Kidney tubule cell (primary cell): ENCODE data around the gene TIGD7.

Experiments used
- DNase-seq: peaks from one replicate; pipeline ENCODE4 v3.0.0-alpha.2; 2018; ENCODE audit warnings: low spot score

Gene TIGD7, protein sequence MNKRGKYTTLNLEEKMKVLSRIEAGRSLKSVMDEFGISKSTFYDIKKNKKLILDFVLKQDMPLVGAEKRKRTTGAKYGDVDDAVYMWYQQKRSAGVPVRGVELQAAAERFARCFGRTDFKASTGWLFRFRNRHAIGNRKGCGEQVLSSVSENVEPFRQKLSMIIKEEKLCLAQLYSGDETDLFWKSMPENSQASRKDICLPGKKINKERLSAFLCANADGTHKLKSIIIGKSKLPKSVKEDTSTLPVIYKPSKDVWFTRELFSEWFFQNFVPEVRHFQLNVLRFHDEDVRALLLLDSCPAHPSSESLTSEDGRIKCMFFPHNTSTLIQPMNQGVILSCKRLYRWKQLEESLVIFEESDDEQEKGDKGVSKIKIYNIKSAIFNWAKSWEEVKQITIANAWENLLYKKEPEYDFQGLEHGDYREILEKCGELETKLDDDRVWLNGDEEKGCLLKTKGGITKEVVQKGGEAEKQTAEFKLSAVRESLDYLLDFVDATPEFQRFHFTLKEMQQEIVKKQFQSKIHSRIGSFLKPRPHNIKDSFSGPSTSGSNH

DNA sequence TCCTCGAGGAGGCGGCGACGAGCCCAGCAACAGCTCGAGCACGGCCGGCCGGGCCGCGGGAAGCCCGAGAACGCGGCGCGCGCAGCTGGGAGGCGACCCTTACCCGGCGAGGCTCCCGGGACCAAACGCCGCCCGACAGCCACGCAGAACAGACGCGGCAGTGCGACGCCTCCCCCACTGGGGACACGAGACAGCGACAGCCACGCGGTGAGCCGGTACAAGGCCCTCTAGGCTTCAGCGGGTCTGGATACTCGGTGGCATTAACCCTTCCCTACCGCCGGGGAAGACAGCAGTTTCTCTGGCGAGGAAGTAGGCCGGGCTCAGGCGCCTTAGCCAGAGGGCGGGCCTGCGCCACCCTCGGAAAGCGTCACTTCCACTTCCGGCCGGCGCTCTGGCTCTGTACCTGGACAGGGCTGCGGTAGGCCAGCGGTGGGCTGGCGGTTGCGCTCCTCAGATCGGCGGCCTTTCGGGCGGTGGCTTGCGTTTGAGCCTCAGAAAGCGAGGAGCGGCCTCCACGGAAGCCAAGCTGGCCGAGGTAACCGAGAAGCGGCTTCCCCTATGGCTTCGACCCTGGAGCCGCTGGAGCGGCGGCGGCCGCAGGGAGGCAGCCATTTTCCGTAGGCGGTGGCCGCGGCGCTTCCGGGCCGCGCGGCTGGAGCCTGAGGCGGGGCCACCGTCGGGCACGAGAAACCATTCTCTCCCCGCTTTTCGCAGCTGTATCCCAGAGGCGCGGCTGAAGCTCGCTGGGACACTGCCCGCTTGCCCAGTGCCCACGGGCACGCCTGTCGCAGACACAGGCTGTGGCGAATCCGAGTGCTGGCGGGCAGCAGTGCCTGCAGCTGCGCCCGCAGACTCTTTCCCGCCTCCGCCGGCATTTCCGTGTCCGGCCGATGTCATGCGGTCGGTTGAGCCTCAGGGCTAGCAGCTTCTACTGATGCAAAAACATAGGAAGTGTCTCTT lies at the start of gene TIGD7, which contains the start of gene ZNF75A:
TSS of gene TIGD7 (minus strand) at position 322 of the 960 bp plus-strand sequence. CDS start 4,816 bp downstream, outside the sequence.
TSS of gene ZNF75A (plus strand) at position 389 of the 960 bp plus-strand sequence. CDS start 2,932 bp downstream, outside the sequence.
- DNase-seq: peak; percentile 90

DNA sequence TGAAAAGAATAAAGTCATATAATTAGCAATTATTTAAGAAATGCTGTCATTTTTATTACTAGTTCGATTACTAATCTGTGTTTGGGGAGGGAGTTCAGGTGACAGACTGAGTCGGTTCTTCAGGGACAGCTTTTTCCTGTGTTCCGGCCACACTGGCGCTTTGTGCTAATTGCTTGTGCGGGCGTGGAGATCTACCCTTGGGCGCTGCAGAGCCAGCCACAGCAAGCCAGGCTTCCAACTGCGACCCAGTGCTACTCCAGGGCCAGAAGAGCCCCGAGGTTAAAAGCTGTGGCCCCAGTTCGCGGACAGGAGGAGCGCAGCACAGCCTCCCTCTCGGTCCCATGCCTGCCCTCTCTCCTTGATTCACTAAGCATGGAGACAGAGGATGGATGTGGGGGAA lies 43.9 kb upstream of the TIGD7 start:
- DNase-seq: no peak

DNA sequence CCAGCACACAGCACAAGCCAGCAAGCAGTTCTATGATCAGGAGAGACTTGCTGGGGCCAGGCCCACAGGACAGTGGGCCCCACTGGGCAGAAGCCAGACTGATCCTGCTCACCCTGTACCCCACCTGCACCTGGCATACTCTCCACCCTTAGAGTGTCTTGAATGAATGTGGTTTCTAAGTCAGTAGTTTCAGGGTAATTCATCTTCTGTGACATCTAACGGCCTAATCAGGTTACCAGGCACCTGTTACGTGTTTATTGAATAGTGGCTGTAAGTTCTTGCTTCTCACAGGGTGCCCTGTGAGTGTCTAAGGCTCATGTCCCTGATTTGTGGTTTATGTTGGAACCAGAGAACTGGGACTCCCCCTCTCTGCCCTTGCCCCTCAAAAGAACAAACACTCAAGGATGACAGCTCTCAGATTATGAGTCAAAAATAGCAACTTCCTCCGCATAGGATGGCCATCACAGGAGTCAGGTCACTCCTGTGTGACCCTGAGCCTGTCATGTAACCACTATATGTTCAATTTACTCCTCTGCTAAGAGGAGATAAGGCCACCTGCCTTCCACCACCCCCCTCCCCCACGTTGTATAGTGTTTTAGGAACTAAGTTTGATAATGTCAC lies 43.4 kb upstream of the TIGD7 start:
- DNase-seq: no peak

DNA sequence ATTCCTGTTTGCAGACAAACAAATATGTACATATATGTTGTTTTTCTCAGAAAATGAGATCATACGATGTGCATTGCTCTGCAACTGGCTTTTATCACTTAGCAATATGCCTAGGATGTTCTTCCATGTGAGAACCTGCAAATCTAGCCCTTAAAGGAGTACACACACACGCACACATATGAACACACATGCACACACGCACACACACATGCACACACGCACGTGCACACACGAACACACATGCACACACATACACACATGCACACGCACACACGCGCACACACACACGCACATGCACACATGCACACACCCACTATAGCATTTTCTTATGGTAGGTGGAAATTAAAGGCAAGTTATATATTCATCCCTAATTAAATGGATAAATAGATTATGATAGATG lies 42.4 kb upstream of the TIGD7 start:
- no peak for DNase-seq

DNA sequence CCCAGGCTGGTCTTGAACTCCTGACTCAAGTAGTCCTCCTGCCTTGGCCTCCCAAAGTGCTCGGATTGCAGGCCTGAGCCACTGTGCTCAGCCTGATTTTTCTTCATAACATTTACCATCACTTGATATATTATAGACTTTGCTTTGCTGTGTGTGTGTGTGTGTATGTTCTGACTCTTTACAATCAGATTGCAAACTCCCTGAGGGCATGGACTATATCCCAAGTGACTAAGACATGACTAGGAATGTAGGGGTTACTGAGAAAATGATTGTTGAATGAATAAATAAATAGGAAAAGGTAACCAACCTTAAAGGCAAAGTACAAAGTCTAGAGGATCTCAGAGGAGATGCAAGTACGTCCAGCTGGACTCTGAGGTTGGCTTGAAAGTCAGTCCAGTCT lies 40.8 kb upstream of the TIGD7 start:
- no peak for DNase-seq

DNA sequence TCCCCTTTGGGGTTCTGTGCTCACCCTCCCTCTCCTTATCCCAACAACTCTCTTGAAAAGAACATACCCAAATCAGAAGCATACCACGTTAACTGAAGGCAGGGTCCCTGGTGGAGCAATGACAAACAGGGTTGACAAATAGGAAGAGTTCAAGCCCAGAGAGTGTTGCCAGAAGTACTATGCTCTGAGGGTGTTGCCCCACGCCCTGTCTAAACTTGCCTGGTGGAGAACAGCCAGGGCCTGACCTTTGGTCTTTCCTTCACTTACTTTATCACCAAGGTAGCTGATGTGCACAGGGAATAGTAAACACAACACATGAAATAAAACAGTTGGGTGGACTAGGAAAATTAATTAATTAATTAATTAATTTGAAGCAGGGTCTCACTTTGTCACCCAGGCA lies 23.4 kb upstream of the TIGD7 start:
- DNase-seq: no peak

DNA sequence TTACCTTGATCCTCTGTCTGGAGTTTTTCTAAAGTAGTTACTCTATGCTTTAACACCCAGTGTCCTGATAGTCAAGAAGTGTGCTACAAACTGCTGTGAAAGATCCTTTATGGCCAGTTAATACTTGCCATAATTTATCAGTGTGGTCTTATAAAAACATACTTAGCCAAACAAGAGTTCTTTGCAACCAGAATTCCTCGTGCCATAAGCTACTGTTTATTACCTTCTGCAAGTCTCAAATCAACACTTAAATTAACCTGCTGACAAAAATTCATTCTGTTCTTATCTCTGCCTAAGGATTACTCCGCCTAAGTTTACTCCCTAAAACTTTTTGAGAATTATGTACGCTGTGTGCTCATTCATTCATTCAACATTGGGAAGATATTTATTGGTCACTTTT lies 22.9 kb upstream of the TIGD7 start:
- no peak for DNase-seq

DNA sequence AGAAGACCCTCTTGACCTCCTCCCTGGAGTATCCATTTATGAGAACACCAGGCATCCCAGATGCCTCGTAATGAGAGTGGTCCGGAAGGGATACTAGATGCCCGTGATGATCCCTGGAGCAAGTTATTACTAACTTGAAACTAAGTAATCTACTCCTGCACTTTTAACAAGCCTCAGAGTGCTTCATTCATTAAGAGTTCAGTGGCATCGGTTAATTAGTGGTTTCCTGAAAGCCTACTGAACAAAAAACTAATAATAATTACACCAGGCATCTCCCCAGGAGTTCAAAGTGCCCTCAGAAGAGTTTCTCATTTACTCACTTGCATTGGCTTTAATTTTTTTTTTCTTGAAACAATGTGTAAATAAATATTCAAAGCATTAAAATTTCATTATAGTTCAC lies 22.3 kb upstream of the TIGD7 start:
- no peak for DNase-seq

DNA sequence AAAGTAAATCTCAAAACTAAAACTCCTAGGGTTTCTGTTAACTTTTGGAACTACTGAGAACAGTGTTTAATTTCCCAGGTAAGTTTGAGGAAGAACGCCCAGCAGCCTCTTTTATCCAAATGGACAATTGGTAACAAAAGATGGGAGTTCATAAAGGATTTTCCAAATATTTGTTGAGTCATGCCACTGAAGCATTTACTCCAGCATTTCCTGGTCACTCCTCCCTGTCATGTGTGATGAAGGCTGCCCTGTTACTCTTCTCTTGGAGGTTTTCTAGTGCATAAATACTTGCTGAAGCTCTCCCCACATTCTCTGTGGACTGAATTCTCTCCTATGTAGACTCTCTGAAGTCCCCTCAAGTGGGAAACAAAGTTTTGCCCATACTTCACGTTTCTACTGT lies 16.6 kb upstream of the TIGD7 start:
- DNase-seq: peak; percentile 10

DNA sequence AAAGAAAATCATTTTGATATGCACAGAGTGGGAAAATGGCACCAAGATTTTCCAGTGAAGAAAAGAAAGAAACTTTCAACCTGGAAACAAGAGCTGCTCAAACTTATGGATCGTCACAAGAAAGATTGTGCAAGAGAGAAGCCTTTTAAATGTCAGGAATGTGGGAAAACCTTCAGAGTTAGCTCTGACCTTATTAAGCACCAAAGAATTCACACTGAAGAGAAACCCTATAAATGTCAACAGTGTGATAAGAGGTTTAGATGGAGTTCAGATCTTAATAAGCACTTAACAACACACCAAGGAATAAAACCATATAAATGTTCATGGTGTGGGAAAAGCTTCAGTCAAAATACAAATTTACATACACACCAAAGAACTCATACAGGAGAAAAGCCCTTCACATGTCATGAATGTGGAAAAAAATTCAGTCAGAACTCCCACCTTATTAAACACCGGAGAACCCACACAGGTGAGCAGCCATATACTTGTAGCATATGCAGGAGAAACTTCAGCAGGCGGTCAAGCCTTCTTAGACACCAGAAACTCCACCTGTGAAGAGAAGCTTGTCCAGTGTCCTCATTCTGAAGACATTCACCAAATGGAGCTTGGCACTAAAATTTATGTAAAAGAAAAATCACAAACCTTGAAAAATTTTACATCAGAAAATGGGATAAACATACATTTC lies 12.2 kb upstream of the TIGD7 start:
- DNase-seq: peak; percentile 4

DNA sequence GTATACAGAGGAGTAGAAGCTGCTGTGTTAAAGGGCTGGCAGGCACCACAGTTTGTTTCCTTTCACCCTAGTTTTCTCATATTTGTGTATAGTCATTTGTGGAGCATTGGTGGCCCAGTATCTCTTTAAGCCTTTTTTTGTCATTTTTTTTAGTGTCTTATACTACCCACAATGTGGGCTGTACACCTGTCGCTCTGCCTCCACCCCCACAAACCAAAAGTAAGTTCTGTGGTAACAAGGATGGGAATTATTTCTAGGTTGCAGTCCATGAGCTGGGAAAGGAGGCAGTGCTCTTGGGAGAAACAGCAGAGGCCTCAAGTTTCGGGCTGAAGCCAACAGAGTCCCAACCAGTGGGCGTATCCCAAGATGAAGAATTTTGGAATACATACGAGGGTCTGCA lies 6.3 kb upstream of the TIGD7 start:
- no peak for DNase-seq

DNA sequence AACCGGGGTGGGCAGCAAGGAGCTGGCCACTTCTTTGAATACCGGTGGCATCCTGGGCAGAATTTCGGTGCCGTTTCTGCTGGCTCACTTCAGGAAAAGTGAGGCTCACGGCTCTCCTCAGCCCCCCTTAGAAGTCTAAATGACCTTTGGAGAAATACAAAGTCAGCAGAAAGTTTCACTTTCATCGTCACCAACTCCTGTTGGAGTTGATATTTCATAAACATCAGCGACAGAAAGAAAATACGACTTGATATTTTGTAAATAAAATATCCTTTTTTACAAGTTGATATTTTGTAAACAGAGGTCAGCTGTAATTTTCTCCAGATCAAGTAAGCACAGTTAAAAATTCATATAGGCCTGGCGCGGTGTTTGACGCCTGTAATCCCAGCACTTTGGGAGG lies 848 bp upstream of the TIGD7 start:
- DNase-seq: no peak

DNA sequence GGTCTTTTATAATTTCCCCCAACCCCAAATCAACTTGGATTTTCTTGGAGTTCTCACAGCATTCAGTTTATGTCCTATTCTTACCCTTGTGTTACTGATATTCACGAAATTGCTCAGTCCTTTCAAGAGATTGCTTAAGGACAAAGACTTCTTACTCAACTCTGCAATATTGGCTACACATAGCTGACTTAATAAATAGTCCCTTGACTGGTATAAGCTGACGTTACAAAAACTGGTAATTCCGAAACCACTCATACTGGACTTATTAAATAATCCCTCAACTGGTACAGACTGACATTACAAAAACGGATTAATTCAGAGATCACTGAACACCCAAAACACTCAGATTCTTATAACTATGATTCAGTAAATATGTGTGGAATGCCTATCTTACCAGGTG lies 860 bp downstream of the TIGD7 start:
- DNase-seq: no peak

DNA sequence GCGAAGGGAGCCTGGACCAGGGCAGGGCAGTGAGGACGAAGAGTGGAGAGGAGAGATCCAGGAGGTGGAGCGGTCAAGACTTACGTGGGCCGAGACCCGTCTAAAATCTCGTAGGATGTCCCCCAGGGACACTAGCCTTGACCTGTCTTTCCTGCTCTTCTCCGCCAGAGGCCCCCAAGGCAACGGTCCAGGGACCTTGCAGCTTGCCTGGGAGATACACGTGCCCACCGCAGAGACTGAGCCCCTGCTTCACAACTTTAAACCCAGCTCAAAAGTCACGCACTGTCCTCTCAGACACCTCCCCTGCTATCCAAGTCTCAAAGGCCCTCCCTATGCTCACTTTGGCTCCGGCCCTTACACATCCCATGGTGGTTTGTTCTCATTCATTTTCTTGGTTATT lies 9.4 kb downstream of the TIGD7 start:
- no peak for DNase-seq

DNA sequence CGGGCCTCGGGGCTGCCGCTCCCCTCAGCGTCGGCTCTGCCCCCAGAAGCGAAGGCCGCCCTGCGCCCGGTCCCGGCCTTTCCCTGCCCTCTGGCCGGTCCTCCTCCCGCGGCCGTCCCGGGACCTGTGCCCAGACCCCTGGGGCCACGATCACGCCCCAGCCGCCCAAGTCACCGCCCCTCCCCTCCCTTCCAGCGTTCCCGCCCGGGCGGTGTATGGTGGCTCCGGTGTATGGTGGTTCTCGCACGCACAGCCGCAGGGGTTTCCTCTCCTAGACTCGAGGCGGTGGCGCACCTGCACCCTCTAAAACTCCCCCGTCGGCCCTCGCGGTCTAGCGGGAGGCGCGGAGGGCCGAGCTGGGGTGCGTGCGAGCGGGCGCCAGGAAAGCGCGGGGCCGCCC lies 10.0 kb downstream of the TIGD7 start:
- no peak for DNase-seq

DNA sequence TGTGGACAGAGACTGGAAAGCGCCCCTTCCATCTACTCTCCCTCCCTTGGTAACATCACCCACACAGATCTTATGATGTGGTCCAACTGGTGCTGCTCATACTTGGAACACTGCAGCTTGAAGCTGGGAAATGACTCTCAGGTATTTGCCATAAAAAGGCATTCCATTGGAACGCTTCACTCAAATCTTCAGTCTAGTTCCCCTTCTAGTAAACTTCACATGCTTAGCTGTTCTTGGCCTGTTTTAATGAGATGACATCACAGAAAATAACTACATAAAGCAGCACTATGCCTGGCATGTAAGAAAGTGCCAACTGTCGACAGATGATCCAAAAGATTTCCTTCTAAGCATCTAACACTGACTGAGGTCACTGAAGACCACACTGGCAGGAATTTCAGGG lies 12.6 kb downstream of the TIGD7 start:
- DNase-seq: peak; percentile 47

DNA sequence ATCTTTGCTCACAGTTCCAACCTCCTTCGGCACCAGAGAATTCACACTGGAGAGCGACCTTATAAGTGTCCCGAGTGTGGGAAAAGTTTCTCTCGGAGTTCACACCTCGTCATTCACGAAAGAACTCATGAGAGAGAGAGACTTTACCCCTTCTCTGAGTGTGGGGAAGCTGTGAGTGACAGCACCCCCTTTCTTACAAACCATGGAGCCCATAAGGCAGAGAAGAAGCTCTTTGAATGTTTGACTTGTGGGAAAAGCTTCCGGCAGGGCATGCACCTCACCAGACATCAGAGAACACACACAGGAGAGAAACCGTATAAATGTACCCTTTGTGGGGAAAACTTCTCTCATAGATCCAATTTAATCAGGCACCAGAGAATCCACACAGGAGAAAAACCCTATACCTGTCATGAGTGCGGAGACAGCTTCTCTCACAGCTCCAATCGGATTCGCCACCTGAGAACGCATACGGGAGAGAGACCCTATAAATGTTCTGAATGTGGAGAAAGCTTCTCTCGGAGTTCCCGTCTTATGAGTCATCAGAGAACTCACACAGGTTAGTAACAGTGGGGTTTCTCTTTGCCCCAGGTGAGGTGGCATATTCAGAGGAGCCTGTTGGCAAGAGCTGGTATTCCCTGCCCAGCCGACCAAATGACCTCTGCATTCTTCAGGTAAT lies 15.1 kb downstream of the TIGD7 start:
- no peak for DNase-seq

DNA sequence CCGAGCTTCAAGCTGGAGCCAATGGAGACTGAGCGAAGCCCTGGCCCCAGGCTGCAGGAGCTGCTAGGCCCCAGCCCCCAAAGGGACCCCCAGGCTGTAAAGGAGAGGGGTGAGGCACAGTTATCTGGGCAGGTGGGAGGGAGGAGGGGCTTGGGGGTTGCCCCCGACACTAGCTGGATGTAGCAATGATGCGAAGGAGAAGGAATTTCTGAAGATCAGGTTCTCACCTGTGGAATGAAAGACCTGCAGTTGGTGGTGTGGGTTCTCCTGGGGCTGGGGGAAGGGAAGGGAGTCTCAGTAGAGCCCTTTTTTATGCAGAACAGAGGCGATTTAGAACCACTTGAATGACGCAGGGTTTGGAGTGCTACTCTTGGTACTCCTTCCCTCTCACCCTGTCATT lies 20.1 kb downstream of the TIGD7 start:
- DNase-seq: no peak

DNA sequence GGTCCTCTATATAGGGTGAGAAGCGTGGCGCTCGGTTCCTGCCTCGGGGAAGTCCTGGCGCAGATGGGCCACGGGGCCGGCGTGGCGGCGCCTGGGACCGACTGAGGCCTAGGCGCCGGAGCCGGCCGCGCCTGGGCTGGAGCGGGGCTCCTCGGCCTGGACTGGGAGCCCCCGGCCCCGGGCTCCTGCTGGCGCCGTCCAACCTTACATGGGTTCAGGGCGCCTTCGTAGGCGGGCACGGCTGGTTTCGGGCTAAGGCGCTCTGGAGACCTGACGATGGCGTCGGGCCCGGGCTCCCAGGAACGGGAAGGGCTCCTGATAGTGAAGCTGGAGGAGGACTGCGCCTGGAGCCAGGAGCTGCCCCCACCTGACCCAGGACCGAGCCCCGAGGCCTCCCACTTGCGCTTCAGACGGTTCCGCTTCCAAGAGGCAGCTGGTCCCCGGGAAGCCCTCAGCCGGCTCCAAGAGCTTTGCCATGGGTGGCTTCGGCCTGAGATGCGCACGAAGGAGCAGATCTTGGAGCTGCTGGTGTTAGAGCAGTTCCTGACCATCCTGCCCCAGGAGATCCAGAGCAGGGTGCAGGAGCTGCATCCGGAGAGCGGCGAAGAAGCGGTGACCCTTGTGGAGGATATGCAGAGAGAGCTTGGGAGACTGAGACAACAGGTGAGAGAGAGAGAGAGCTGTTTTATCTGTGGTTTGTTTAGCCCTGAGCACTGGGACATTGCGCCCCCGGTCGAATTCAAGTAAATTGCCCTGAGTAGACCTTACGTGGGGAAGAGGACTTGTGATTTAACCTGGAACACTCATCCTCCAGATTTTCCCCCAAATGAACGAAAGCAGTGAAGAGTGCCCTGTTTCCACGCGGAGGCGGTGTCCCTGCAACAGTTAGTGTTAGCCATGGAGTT lies 21.4 kb downstream of the TIGD7 start:
- peak; percentile 14 for DNase-seq
